Heart left ventricle (tissue), 16 donors: ENCODE results near the gene FLVCR1. TPM values are rescaled to one million over a fixed set of nuclear protein-coding genes. Genes with fewer than 3 reads are reported as not detected.

ENCODE experiments used
- ATAC-seq, 4 donors: fragments of 200-7000 bp; cut with Tn5 transposase; one replicate each; pipeline ENCODE4 v1.9.1; 2020 to 2022; ENCODE audit warnings: moderate library complexity in 4 of 4, mild to moderate bottlenecking in 3 of 4, moderate number of reproducible peaks in 1 of 4
- DNase-seq, 5 donors: peaks; one replicate each; pipeline ENCODE4 v3.0.0-alpha.2; 2020
- H3K27ac ChIP-seq, 12 donors: fragments of 200-600 bp; sonication (generic) in 4 of 12; one replicate each; pipeline versions ENCODE4 v1.5.0 to v1.8.0; 2016 to 2022; ENCODE audit warnings: mild to moderate bottlenecking in 2 of 12
- H3K27me3 ChIP-seq, 9 donors: fragments of 200-600 bp; sonication (generic) in 2 of 9; one replicate each; pipeline versions ENCODE4 v1.5.1 to v1.8.0; 2016 to 2022; ENCODE audit warnings: mild to moderate bottlenecking in 3 of 9
- H3K36me3 ChIP-seq, 9 donors: fragments of 200-600 bp; sonication (generic) in 2 of 9; one replicate each; pipeline versions ENCODE4 v1.5.0 to v1.8.0; 2018 to 2022; ENCODE audit warnings: mild to moderate bottlenecking in 2 of 9
- H3K4me1 ChIP-seq, 12 donors: fragments of 200-600 bp; sonication (generic) in 4 of 12; one replicate each; pipeline versions ENCODE4 v1.5.0 to v1.8.0; 2016 to 2022; ENCODE audit warnings: mild to moderate bottlenecking in 3 of 12
- H3K4me3 ChIP-seq, 12 donors: fragments of 200-600 bp; sonication (generic) in 4 of 12; one replicate each; pipeline versions ENCODE4 v1.5.0 to v1.8.0; 2017 to 2022; ENCODE audit warnings: mild to moderate bottlenecking in 9 of 12, moderate library complexity in 4 of 12
- H3K9me3 ChIP-seq, 12 donors: fragments of 200-600 bp; sonication (generic) in 4 of 12; one replicate each; pipeline versions ENCODE4 v1.5.0 to v1.8.0; 2016 to 2022; ENCODE audit warnings: mild to moderate bottlenecking in 1 of 12
- POLR2A ChIP-seq, 2 donors: fragments of 450-650 bp; IDR thresholded peaks; one replicate each; pipeline ENCODE4 v1.6.1; 2017; ENCODE audit warnings: antibody characterized with exemption in 2 of 2, mild to moderate bottlenecking in 2 of 2, moderate library complexity in 2 of 2
- WGBS, 4 donors: extraction: QIAGEN DNeasy Blood & Tissue Kit in 2 of 4; methylation state at CpG; one replicate each; pipeline versions ENCODE4 v1.1.5 to v1.1.7; 2013 to 2018; 5-methylcytosine and 5-hydroxymethylcytosine counted together
- intact Hi-C, 10 donors: fragments of 100-400 bp; cut with DNase I; formaldehyde crosslinking; loops; one replicate each; pipeline versions ENCODE4 v1.11.1 to v1.14.2; 2022
- polyA plus RNA-seq, 2 donors: library from polyadenylated mRNA; stranded (reverse); fragments of 200-250 nt; gene quantifications; one replicate each; pipeline ENCODE4 v1.2.3, GENCODE V29; 2013
- total RNA-seq, 9 donors: library from RNA; depleted of rRNA in 2 of 9; stranded (reverse); fragments of >200 nt in 2 of 9; fragmentation: NEBNext Ultra II Directional in 3 of 9; extraction: Animal tissue kit (Norgen Biotek cat#: 25700) in 3 of 9; gene quantifications; one replicate each; pipeline versions ENCODE4 v1.1.0 to v1.2.4, GENCODE V29; 2016 to 2023
- TF ChIP-seq, protein P1 (sequence below), 12 donors: fragments of 200-600 bp; sonication (generic) in 4 of 12; IDR thresholded peaks; one replicate each; pipeline versions ENCODE4 v1.5.0 to v1.8.0; 2018 to 2022; ENCODE audit warnings: antibody characterized with exemption in 12 of 12, mild to moderate bottlenecking in 5 of 12
- donor health status: ischemic (EF 13 %, LVEDD 7.1; RV severe dilation, severe dysfunction).
- donor health status: healthy with polysubstance abuse.
- donor health status: DM: no; HTN: yes; CAD: no.
- donor health status: DM: no; HTN: no; CAD: no.
- donor health status: ischemic (EF 25% LVEDD 6.9; RV normal size, moderate dysfunction).
- donor health status: ischemic (EF 25% LVEDD 5.7; RV mildly dilated, moderate dysfunction).
- donor health status: healthy.
- donor health status: DM: yes; HTN: yes; CAD: no.
- donor health status: ischemic (EF 35%, LVEDD 5.7; RV mildly dilated, moderate dysfunction).
- donor health status: nonischemic (EF 11% LVEDD 7.7; RV severe dilation, severe dysfunction).
- donor health status: DM: yes; HTN: yes; CAD: no.
- donor health status: PGD.
- donor health status: ischemic (EF 29% LVEDD 5.4; RV normal size, mild dysfunction).
- donor health status: nonischemic (EF 23%, LVEDD 6.1; RV moderate dilation, normal function).

The FLVCR1 gene
- total and polyA plus RNA-seq, 11 donors: 0.44 to 3.0 (median 2.4) TPM

DNA sequence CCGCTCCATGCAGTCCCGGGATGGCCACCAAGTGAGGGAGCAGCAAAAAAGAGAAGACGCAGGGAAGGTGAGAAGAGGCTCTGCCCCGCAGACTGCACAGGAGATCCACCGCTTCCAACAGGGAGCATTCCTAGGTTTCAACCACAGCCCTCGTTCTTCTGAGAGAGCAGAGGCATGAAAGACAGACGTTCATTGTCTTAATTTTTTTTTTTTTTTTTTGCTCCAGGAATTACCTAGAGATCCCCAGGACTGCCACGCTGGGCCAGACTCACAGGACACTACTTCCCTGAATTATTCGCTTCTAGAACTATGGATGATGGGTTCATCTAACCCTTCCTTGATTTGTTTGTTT lies 59.0 kb downstream of the FLVCR1 start:
- intact Hi-C loops: no loop called here
- H3K27me3 ChIP-seq: peaks cover 0 to 9% (median 0%) of the 10 kb centered on the region in 9 donors
- peak overlapping the region in 4 of 12 donors; percentile 36 to 39 (median 37) for H3K4me3 ChIP-seq

DNA sequence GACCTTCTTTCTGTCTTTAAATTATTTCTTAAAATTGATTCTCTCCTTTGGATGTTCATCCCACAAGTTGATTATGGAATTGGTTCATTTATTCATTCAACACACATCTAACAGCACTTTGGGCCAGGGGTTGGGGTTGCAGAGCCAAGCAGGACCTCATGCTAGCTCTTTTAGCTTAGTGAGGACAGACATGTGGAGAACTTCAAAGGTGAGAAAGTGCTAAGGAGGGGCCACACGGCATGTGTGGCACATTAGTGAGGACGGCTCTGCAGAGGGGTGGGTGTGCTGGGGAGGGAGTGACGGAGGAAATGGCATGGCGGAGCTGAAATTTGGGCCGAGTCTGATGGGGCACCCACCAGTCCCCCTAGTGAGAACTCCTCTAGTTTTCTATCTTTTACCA lies 59.8 kb downstream of the FLVCR1 start:
- Histone ChIP-seq H3K9me3 (no peaks in the 10 kb centered on the region), H3K4me3 (no peak overlapping the region), H3K27ac (no peak overlapping the region), H3K27me3 (peaks cover 0 to 9% (median 0%) of the 10 kb centered on the region in 9 donors), H3K36me3 (no peaks in the 10 kb centered on the region), H3K4me1 (peaks cover 0 to 14% (median 0%) of the 10 kb centered on the region in 12 donors)
- intact Hi-C loops: no loop called here
- no peak for ATAC-seq
- DNase-seq: no peak
- WGBS, 4 donors: 64 to 76% (median 70%) methylated on average over 5 of the region's 5 CpGs
- TF ChIP-seq POLR2A (IDR thresholded peaks at IDR 0.05): no peak
- TF ChIP-seq, protein P1, sequence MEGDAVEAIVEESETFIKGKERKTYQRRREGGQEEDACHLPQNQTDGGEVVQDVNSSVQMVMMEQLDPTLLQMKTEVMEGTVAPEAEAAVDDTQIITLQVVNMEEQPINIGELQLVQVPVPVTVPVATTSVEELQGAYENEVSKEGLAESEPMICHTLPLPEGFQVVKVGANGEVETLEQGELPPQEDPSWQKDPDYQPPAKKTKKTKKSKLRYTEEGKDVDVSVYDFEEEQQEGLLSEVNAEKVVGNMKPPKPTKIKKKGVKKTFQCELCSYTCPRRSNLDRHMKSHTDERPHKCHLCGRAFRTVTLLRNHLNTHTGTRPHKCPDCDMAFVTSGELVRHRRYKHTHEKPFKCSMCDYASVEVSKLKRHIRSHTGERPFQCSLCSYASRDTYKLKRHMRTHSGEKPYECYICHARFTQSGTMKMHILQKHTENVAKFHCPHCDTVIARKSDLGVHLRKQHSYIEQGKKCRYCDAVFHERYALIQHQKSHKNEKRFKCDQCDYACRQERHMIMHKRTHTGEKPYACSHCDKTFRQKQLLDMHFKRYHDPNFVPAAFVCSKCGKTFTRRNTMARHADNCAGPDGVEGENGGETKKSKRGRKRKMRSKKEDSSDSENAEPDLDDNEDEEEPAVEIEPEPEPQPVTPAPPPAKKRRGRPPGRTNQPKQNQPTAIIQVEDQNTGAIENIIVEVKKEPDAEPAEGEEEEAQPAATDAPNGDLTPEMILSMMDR (IDR thresholded peaks at IDR 0.05): no peak

More for the DNA sequence above, 59.0 kb downstream of the FLVCR1 start:
- ATAC-seq (no peak), DNase-seq (no peak)
- Histone ChIP-seq H3K9me3 (no peaks in the 10 kb centered on the region), H3K4me1 (peaks cover 0 to 14% (median 0%) of the 10 kb centered on the region in 12 donors), H3K36me3 (no peaks in the 10 kb centered on the region), H3K27ac (no peak overlapping the region)
- WGBS, 4 donors: 66 to 74% (median 68%) methylated on average over 9 of the region's 9 CpGs
- no peak for TF ChIP-seq POLR2A (IDR thresholded peaks at IDR 0.05)
- TF ChIP-seq, protein P1 (IDR thresholded peaks at IDR 0.05): no peak

DNA sequence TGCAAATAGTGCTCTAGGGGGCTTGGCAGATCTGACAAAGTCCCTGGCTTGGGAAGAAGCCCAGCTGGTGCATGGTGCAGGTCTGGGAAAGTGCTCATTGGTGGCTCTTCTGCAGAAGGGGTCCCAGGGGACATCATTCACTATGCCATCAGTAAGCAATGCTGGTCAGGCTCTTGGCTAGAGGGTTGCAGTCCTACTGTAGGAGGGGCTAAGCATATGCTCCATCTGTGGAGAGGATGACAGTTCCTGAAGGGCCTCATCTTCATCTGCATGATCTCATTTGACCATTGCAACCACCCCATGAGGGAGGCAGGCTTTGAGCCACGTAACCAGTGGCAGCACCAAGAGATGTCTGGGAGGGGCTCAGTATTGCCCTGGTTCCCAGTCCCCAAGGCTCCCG lies 60.7 kb downstream of the FLVCR1 start:
- no peak overlapping the region for H3K27ac ChIP-seq
- 69 to 86% (median 81%) methylated on average over 2 of the region's 2 CpGs for whole genome bisulfite sequencing, 4 donors
- DNase-seq: no peak
- no peak overlapping the region for H3K4me3 ChIP-seq
- ATAC-seq: no peak
- intact Hi-C loops: no loop called here
- no peaks in the 10 kb centered on the region for H3K9me3 ChIP-seq
- TF ChIP-seq, protein P1 (IDR thresholded peaks at IDR 0.05): no peak
- TF ChIP-seq POLR2A (IDR thresholded peaks at IDR 0.05): no peak
- H3K36me3 ChIP-seq: no peaks in the 10 kb centered on the region
- peaks cover 0 to 14% (median 0%) of the 10 kb centered on the region in 12 donors for H3K4me1 ChIP-seq
- H3K27me3 ChIP-seq: peaks cover 0 to 9% (median 0%) of the 10 kb centered on the region in 9 donors

DNA sequence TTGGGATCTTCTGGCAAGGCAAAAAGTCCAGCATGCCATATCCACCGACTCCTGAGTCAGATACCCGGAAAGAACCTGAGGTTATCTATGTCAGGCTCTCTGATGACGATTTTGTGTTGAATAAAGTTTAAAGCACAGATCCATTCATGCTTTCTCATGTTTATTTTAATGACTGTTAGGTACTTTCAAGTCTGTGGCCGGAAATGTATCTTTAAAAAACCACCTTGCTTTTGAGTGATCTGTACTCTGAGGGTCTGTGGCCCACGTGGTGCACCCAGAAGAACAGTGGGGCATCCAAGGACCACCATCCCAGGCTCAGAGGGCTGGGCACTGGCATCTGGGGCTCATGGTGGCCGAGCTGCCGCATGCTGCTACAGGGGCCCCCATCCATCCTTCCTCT lies 62.2 kb downstream of the FLVCR1 start:
- DNase-seq: no peak
- 78 to 91% (median 79%) methylated on average over 7 of the region's 7 CpGs for WGBS, 4 donors
- H3K27ac ChIP-seq: no peak overlapping the region
- peaks cover 0 to 16% (median 0%) of the 10 kb centered on the region in 12 donors for H3K4me1 ChIP-seq
- intact Hi-C loops: loop anchor here in 1 of 10 donors (5.0 kb wide), 1 partner anchor 62 kb away; no protein-coding TSS in a partner anchor
- peaks cover 0 to 9% (median 0%) of the 10 kb centered on the region in 9 donors for H3K27me3 ChIP-seq
- no peaks in the 10 kb centered on the region for H3K36me3 ChIP-seq
- no peak for TF ChIP-seq POLR2A (IDR thresholded peaks at IDR 0.05)
- TF ChIP-seq, protein P1 (IDR thresholded peaks at IDR 0.05): no peak
- no peak for ATAC-seq
- H3K9me3 ChIP-seq: no peaks in the 10 kb centered on the region
- H3K4me3 ChIP-seq: no peak overlapping the region
